SK-N-SH (cell line): ENCODE data around the gene TRIM66. TPM values are rescaled to one million over a fixed set of nuclear protein-coding genes. Genes with fewer than 3 reads are reported as not detected.
A peak's percentile ranks its signal among the peaks of the same experiment; 100 is the strongest.

ENCODE experiments used
- CTCF ChIA-PET: fragments of 300-600, 350-600 bp; formaldehyde crosslinking; extraction: SDS; loops from one replicate; lab custom pipeline; 2021; lab: Yijun Ruan, JAX
- POLR2A ChIA-PET: fragments of 350-600 bp; sonication (Branson Sonifier 250); formaldehyde crosslinking; extraction: SDS; loops from one replicate; lab custom pipeline; 2020; ENCODE audit warnings: antibody characterized with exemption, inconsistent platforms; lab: Yijun Ruan, JAX
- DNase-seq: peaks from one replicate; pipeline ENCODE4 v3.0.0; 2012
- H2AFZ ChIP-seq: fragments of 200-600 bp; sonication (generic); 2 replicates; pipeline ENCODE4 v1.8.1; 2016; ENCODE audit warnings: antibody characterized with exemption, mild to moderate bottlenecking, low read depth
- H3F3A ChIP-seq: fragments of 200-600 bp; sonication (generic); replicated peaks from 2 replicates; pipeline ENCODE3; 2016; ENCODE audit warnings: antibody characterized with exemption, mild to moderate bottlenecking; ENCODE audit not compliant: insufficient read depth
- H3K27ac ChIP-seq, 2 experiments: fragments of 200-500 bp in 1 of 2; fragments of 200-600 bp in 1 of 2; sonication (Bioruptor generic) in 1 of 2; sonication (generic), shearing (Covaris generic) in 1 of 2; 2 replicates each; pipeline versions ENCODE4 v1.5.1 to v1.6.1; 2014 to 2016; ENCODE audit warnings: low read depth in 2 of 2, inconsistent platforms in 1 of 2, low read length in 1 of 2, mild to moderate bottlenecking in 1 of 2, mixed read lengths in 1 of 2
- H3K27me3 ChIP-seq: fragments of 200-600 bp; sonication (generic), shearing (Covaris generic); 2 replicates; pipeline ENCODE4 v1.6.1; 2016; ENCODE audit warnings: mixed run types; ENCODE audit not compliant: insufficient read depth
- H3K36me3 ChIP-seq, 2 experiments: fragments of 200-500 bp in 1 of 2; fragments of 200-600 bp in 1 of 2; sonication (Bioruptor generic) in 1 of 2; sonication (generic) in 1 of 2; replicated peaks in 1 of 2; 2 replicates each; pipeline versions ENCODE3 to v1.5.1; 2014 to 2016; ENCODE audit warnings: low read length in 1 of 2, mild to moderate bottlenecking in 1 of 2; ENCODE audit not compliant: insufficient read depth in 2 of 2, control insufficient read depth in 1 of 2
- H3K4me1 ChIP-seq, 2 experiments: fragments of 200-500 bp in 1 of 2; fragments of 200-600 bp in 1 of 2; sonication (Bioruptor generic) in 1 of 2; sonication (generic), shearing (Covaris generic) in 1 of 2; 2 replicates each; pipeline versions ENCODE4 v1.5.1 to v1.6.1; 2014 to 2016; ENCODE audit warnings: low read depth in 1 of 2, low read length in 1 of 2, mixed run types in 1 of 2; ENCODE audit not compliant: insufficient read depth in 2 of 2, control insufficient read depth in 1 of 2
- H3K4me2 ChIP-seq: fragments of 200-600 bp; sonication (generic), shearing (Covaris generic); 2 replicates; pipeline ENCODE4 v1.6.1; 2017; ENCODE audit warnings: mixed run types
- H3K4me3 ChIP-seq, 2 experiments: fragments of 200-500 bp in 1 of 2; fragments of 200-600 bp in 1 of 2; sonication (Bioruptor generic) in 1 of 2; sonication (generic), shearing (Covaris generic) in 1 of 2; 2 replicates each; pipeline versions ENCODE4 v1.5.1 to v1.8.1; 2014 to 2016; ENCODE audit warnings: low read depth in 2 of 2, inconsistent platforms in 1 of 2, low read length in 1 of 2, mild to moderate bottlenecking in 1 of 2, mixed read lengths in 1 of 2, moderate library complexity in 1 of 2
- H3K79me2 ChIP-seq: fragments of 200-600 bp; sonication (generic); 2 replicates; pipeline ENCODE4 v1.8.1; 2017; ENCODE audit warnings: mild to moderate bottlenecking; ENCODE audit not compliant: insufficient read depth
- H3K9ac ChIP-seq: fragments of 200-600 bp; sonication (generic); 2 replicates; pipeline ENCODE4 v1.6.1; 2017; ENCODE audit warnings: mixed run types
- H3K9me2 ChIP-seq: fragments of 200-600 bp; sonication (generic); 2 replicates; pipeline ENCODE4 v1.6.1; 2017; ENCODE audit warnings: mixed run types
- H3K9me3 ChIP-seq: fragments of 200-600 bp; sonication (generic); 2 replicates; pipeline ENCODE4 v1.6.1; 2017; ENCODE audit warnings: mixed run types, mild to moderate bottlenecking, moderate library complexity
- H4K20me1 ChIP-seq: fragments of 200-600 bp; sonication (generic); 2 replicates; pipeline ENCODE4 v1.6.1; 2017; ENCODE audit warnings: mild to moderate bottlenecking, mixed run types; ENCODE audit not compliant: insufficient read depth
- CHD2 ChIP-seq: fragments of 150-350 bp; IDR thresholded peaks from 2 replicates; pipeline ENCODE4 v1.6.1; 2018; ENCODE audit warnings: low read length; ENCODE audit not compliant: partially characterized antibody
- MAX ChIP-seq: IDR thresholded peaks from 2 replicates; pipeline ENCODE4 v1.4.0; 2012; ENCODE audit warnings: low read depth
- NRF1 ChIP-seq: IDR thresholded peaks from 2 replicates; pipeline ENCODE4 v1.6.1; 2012; ENCODE audit warnings: low read depth, mild to moderate bottlenecking, low read length
- POLR2AphosphoS5 ChIP-seq: IDR thresholded peaks from 2 replicates; pipeline ENCODE4 v1.6.1; 2012; ENCODE audit warnings: low read depth, low read length
- REST ChIP-seq: IDR thresholded peaks from 2 replicates; pipeline ENCODE4 v1.6.1; 2012; ENCODE audit warnings: mild to moderate bottlenecking, low read depth, low read length, moderate library complexity
- TAF1 ChIP-seq: IDR thresholded peaks from 2 replicates; pipeline ENCODE4 v1.6.1; 2012; ENCODE audit warnings: low read depth, mild to moderate bottlenecking, low read length, moderate library complexity, borderline replicate concordance
- TEAD4 ChIP-seq: IDR thresholded peaks from 2 replicates; pipeline ENCODE4 v1.4.0; 2012; ENCODE audit warnings: mild to moderate bottlenecking, borderline replicate concordance; ENCODE audit not compliant: insufficient read depth
- YY1 ChIP-seq: IDR thresholded peaks from 2 replicates; pipeline ENCODE4 v1.4.0; 2012; ENCODE audit warnings: low read depth, mild to moderate bottlenecking
- WGBS: methylation state at CpG from one replicate; pipeline ENCODE4 v1.1.6; 2017; ENCODE audit warnings: low lambda C conversion rate; 5-methylcytosine and 5-hydroxymethylcytosine counted together
- polyA plus RNA-seq, 3 experiments: library from polyadenylated mRNA; depleted of rRNA; stranded (reverse); fragments of >200 nt; gene quantifications; 2 replicates each; pipeline ENCODE4 v1.2.3, GENCODE V29; 2012
- TF ChIP-seq, protein P1 (sequence below): fragments of 150-350 bp; IDR thresholded peaks from 2 replicates; pipeline ENCODE4 v1.6.1; 2017; ENCODE audit warnings: antibody characterized with exemption, low read length, low read depth, borderline replicate concordance

The TRIM66 gene
- polyA plus RNA-seq, 1 of the 3 experiments (the other 2 are of a cell fraction) = 6.4 TPM

DNA sequence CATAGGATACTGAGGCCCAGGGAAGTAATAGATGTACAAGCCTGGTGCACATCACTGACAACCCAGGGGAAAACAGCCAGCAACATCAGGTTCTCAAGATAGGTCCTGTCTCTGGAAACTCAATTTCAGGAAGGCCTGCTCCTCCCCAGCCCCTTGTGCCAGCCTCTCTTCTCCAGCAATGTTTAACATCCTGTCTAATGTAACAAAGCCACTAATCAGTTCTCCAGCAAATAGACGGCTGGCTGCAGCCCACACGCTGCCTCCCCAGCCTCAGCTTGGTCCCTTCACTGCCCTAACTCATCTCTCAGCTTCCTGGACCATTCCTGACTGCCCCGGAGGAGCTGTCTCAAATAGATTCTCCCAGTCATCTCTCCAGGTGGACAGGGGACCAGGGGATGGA lies 37.9 kb upstream of the TRIM66 start:
- DNase-seq = no peak
- CTCF ChIA-PET = interaction anchor here (0.9 kb wide), 1 partner anchor 90 kb away, joined by 4 read pairs; a partner anchor contains a TSS
- Histone ChIP-seq H3K36me3 (peaks cover 7 to 17% of the 10 kb centered on the region in 2 experiments), H3F3A (peaks cover 30% of the 10 kb centered on the region), H3K27ac (peak overlapping the region; percentile 80 to 96), H3K9me2 (no peaks in the 10 kb centered on the region), H3K4me2 (peak overlapping the region; percentile 80; the same call in 1 of the 2 replicates), H3K4me1 (peaks cover 29 to 57% of the 10 kb centered on the region in 2 experiments; a peak in 3 of 4 replicates), H3K9ac (peak overlapping the region; percentile 56; the same call in 1 of the 2 replicates), H3K9me3 (no peaks in the 10 kb centered on the region), H3K27me3 (no peaks in the 10 kb centered on the region), H3K4me3 (no peak overlapping the region), H2AFZ (no peak overlapping the region), H4K20me1 (no peaks in the 10 kb centered on the region), H3K79me2 (peaks cover 37% of the 10 kb centered on the region)
- WGBS = 53% methylated on average over 3 of the region's 3 CpGs
- TF ChIP-seq REST = no peak
- TF ChIP-seq TAF1 = no peak
- TF ChIP-seq TEAD4 = no peak
- TF ChIP-seq, protein P1, sequence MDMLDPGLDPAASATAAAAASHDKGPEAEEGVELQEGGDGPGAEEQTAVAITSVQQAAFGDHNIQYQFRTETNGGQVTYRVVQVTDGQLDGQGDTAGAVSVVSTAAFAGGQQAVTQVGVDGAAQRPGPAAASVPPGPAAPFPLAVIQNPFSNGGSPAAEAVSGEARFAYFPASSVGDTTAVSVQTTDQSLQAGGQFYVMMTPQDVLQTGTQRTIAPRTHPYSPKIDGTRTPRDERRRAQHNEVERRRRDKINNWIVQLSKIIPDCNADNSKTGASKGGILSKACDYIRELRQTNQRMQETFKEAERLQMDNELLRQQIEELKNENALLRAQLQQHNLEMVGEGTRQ = no peak
- TF ChIP-seq MAX = no peak
- no peak for TF ChIP-seq YY1
- TF ChIP-seq NRF1 = no peak
- no peak for TF ChIP-seq CHD2
- POLR2A ChIA-PET = no interaction called here

GRCh38 chr11:8719721-8720120 lies 37.3 kb upstream of the TRIM66 start:
- H3K4me2 ChIP-seq = peak overlapping the region; percentile 80
- H3K4me3 ChIP-seq = peak overlapping the region in 1 of 2 experiments; percentile 11; a peak in 1 of 4 replicates
- H3K79me2 ChIP-seq = peaks cover 39% of the 10 kb centered on the region
- 14% methylated on average over 3 of the region's 3 CpGs for WGBS
- H2AFZ ChIP-seq = no peak overlapping the region
- H3K9me3 ChIP-seq = no peaks in the 10 kb centered on the region
- H3K27ac ChIP-seq = peak overlapping the region; percentile 80 to 96; a peak in 3 of 4 replicates
- H3F3A ChIP-seq = peaks cover 30% of the 10 kb centered on the region
- peaks cover 29 to 57% of the 10 kb centered on the region in 2 experiments; a peak in 3 of 4 replicates for H3K4me1 ChIP-seq
- POLR2A ChIA-PET = no interaction called here
- no peaks in the 10 kb centered on the region for H4K20me1 ChIP-seq
- H3K9me2 ChIP-seq = no peaks in the 10 kb centered on the region
- no peak for DNase-seq
- peak overlapping the region; percentile 56 for H3K9ac ChIP-seq
- CTCF ChIA-PET = no interaction called here
- peaks cover 12 to 18% of the 10 kb centered on the region in 2 experiments for H3K36me3 ChIP-seq
- TF ChIP-seq YY1 (no peak), POLR2AphosphoS5 (peak; percentile 12; the same call in 1 of the 2 replicates)
- H3K27me3 ChIP-seq = no peaks in the 10 kb centered on the region
